ENCODE results near the gene SRSF6.

GRCh38 chr20:43460172-43460829, 2.6 kb downstream of the SRSF6 start:
- no peak for TF ChIP-seq CTCF (IDR thresholded peaks at IDR 0.05)
- no peak for TF ChIP-seq POLR2AphosphoS5 (IDR thresholded peaks at IDR 0.05; ENCODE audit: low read depth, low read length)

All from Panc1 (cell line).